Peyer's patch (tissue), 4 donors: Measurements from ENCODE around the gene CDK12.

Experiments used
- CTCF ChIP-seq, 6 experiments: fragments of 450-650 bp in 4 of 6; fragments of 200-600 bp in 2 of 6; sonication (generic) in 1 of 6; IDR thresholded peaks; one replicate each; pipeline ENCODE4 v1.5.1; 2017 to 2019; ENCODE audit warnings: antibody characterized with exemption in 6 of 6, mild to moderate bottlenecking in 3 of 6, moderate library complexity in 1 of 6
- POLR2A ChIP-seq, 2 donors: fragments of 450-650 bp; IDR thresholded peaks; one replicate each; pipeline ENCODE4 v1.5.1; 2017; ENCODE audit warnings: antibody characterized with exemption in 2 of 2, mild to moderate bottlenecking in 2 of 2, moderate library complexity in 2 of 2

- TF ChIP-seq CTCF (IDR thresholded peaks at IDR 0.05) = no peak
- no peak for TF ChIP-seq POLR2A (IDR thresholded peaks at IDR 0.05)
These were observed 110.8 kb downstream of the CDK12 start for GRCh38 chr17:39572121-39572520.
